Lower leg skin (tissue), 3 donors: ENCODE data around the gene TC2N.

Experiments
- CTCF ChIP-seq, 3 donors: fragments of 450-650 bp; IDR thresholded peaks; one replicate each; pipeline ENCODE4 v1.5.1; 2016; ENCODE audit warnings: antibody characterized with exemption in 3 of 3, mild to moderate bottlenecking in 3 of 3, moderate library complexity in 2 of 3
- POLR2A ChIP-seq, 2 donors: fragments of 450-650 bp; IDR thresholded peaks; one replicate each; pipeline ENCODE4 v1.6.1; 2016 to 2017; ENCODE audit warnings: antibody characterized with exemption in 2 of 2, mild to moderate bottlenecking in 1 of 2, moderate library complexity in 1 of 2

GRCh38 chr14:91770185-91770584 lies 97.2 kb downstream of the TC2N start:
- no peak for TF ChIP-seq POLR2A (IDR thresholded peaks at IDR 0.05)
- no peak for TF ChIP-seq CTCF (IDR thresholded peaks at IDR 0.05)
